Epithelial cell of proximal tubule (primary cell): Measurements from ENCODE around the gene ERO1B. TPM values are rescaled to one million over a fixed set of nuclear protein-coding genes. Genes with fewer than 3 reads are reported as not detected.

Experiments used
- DNase-seq: peaks from one replicate; pipeline ENCODE4 v3.0.0-alpha.2; 2011; ENCODE audit warnings: low read depth
- H3K4me3 ChIP-seq: 2 replicates; pipeline ENCODE4 v1.5.1; 2011; ENCODE audit warnings: low read depth, mild to moderate bottlenecking, low read length
- CTCF ChIP-seq: conservative IDR thresholded peaks from 2 replicates; pipeline ENCODE4 v1.5.1; 2012; ENCODE audit warnings: low read depth, mild to moderate bottlenecking, low read length
- total RNA-seq: library from RNA; depleted of rRNA; stranded (reverse); fragments of >200 nt; gene quantifications from 2 replicates; pipeline ENCODE4 v1.2.3, GENCODE V29; 2015

The ERO1B gene
- total RNA-seq, 1 donor from 2014 or later, result 3.8 TPM

DNA sequence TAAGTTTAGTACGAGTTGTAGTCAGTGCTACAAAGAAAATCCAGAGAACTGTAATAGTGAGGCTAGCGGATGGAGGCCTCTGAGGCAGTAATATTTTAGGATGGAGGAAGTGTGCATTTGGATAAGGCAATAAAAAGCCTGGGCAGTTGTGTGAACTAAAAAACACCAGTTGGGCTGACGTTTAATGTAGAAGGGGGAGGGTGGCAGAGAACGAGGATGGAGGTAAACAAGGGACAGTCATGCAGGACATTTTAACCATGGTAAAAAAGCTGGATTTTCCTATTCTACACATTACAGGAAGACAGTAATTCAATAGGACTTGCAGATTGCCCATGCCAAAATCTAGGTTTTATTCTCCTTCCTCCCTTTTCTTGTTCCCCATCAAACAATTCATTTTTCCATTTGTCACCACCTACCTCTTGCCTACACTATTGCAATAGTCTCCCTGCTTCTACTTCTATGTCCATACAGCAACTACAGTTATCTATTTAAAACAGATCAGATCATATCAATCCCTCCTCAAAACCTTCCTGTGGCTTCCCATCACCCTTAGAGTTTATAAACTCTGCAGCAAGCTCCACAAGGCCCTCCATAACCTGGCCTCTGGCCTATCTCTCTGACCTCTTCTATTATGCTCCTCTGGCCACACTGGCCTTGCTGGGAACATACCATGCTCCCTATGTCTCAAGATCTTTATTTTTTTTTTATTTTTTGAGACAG lies 27.7 kb downstream of the ERO1B start:
- H3K4me3 ChIP-seq, result no peak overlapping the region
- no peak for TF ChIP-seq CTCF
- DNase-seq, result no peak

GRCh38 chr1:236253119-236253518 lies 28.6 kb downstream of the ERO1B start:
- H3K4me3 ChIP-seq, result no peak overlapping the region
- no peak for TF ChIP-seq CTCF
- no peak for DNase-seq

DNA sequence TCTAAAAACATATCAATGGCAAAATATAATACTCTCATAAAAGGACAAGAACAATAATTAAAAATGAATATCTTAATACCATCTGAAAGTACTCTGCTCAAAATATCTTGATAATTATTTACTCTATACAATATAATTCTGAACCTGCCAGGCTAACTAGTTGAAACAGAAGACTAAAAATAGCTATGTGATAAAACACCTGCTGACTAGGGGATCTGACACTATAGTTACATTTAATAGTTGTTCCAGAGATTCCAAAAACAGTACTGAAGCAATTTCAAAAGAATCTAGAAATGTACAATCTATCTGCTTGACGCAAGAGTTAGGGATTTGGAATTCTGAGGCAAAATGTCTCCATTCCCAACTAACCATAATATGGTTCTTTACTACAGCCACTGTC lies 30.2 kb downstream of the ERO1B start:
- DNase-seq, result no peak
- no peak overlapping the region for H3K4me3 ChIP-seq
- no peak for TF ChIP-seq CTCF

DNA sequence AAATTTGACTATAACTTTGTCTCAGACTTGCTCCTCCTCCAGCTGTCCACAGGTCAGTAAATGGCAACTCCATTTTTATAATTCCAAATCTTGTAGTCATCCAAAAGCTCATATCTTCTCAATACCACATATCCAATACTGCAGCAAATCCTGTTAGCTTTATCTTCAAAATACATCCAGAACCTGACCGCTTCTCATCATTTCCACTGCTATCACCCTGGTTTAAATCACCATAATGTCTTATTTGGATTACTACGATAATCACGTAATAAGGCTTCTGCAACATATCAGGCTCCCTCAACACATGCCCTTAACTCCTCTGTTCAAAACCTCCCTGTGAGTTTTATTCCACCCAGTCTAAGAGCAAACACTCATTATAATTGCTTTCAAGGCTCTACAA lies 34.5 kb downstream of the ERO1B start:
- TF ChIP-seq CTCF, result no peak
- DNase-seq, result no peak
- no peak overlapping the region for H3K4me3 ChIP-seq

- no peak overlapping the region for H3K4me3 ChIP-seq
Measured at GRCh38 chr1:236242568-236242967, 39.2 kb downstream of the ERO1B start.

GRCh38 chr1:236240675-236241074 lies 41.1 kb downstream of the ERO1B start:
- H3K4me3 ChIP-seq, result no peak overlapping the region
- no peak for DNase-seq
- TF ChIP-seq CTCF, result no peak

More at GRCh38 chr1:236242568-236242967, 39.2 kb downstream of the ERO1B start:
- no peak for DNase-seq
- TF ChIP-seq CTCF, result no peak

DNA sequence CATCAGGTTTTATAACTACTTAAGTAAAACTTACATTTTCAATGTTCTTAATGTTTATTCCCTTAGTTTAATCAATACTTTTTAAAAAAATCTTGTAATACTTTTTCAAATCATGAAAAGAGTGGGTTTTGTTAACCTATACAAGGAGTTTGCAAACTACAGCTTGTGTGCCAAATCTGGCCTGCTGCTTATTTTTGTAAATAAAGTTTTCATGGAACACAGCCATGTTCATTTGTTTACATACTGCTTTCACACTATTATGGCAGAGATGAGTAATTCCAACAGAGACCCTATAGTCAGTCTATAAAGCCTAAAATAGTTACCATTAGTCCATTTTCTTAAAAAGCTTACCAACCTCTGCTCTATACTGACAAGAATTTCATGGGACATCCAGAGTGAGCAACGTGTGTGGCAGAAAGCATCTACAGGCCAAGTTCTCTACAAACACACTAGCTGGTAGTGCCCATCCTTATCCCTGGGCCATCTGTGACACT lies 42.6 kb downstream of the ERO1B start:
- H3K4me3 ChIP-seq, result no peak overlapping the region
- DNase-seq, result no peak
- TF ChIP-seq CTCF, result no peak
